Measurements from ENCODE around the gene ACBD3. TPM values are rescaled to one million over a fixed set of nuclear protein-coding genes. Genes with fewer than 3 reads are reported as not detected.

The ACBD3 gene
- total RNA-seq, 1 experiment from 2014 or later = 41.7 TPM

DNA sequence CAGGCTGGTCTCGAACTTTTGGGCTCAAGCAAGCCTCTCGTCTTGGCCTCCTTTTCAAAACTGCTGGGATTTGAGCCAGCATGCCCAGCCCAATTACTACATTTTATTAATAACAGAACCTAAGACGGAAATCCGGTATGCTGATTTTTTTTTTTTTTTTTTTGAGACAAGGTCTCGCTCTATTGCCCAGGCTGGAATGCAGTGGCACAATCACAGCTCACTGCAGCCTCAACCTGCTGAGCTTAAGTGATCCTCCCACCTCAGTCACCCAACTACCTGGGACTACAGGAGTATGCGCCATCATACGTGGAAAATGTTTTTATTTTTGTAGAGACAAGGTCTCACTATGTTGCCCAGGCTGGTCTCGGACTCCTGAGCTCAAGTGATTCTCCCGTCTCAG is 20.2 kb downstream of the ACBD3 start:
- H3K27ac Mint-ChIP-seq (ENCODE audit: unreplicated experiment) = no peak overlapping the region
- H3K4me1 Mint-ChIP-seq (ENCODE audit: low read depth, unreplicated experiment) = no peaks in the 10 kb centered on the region
- POLR2A ChIA-PET = interaction anchor here (0.6 kb wide), 1 partner anchor 307 kb away, joined by 3 read pairs; no protein-coding TSS in a partner anchor

DNA sequence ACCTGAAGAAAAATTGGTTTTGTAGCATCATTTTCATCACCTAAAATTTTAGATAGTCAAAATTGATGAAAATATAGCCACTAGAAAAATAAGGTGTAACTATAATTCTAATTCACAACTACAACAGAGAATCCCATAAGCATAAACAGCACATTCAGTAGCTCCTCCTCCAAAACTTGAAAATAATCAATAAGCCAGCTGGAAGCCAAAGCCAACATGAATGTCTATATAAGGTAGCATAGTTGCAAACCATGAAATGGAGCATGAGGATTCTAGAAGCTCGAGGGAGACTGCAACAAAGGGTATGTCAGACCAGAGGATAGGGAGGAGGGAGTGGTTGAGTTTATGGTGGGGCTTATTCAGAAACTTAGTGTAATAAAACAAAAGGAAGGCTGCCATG is 22.4 kb downstream of the ACBD3 start:
- no peaks in the 10 kb centered on the region for H3K9me3 ChIP-seq
- no peak for DNase-seq
- ChIA-PET POLR2A (interaction anchor here (0.6 kb wide), 1 partner anchor 36 kb away, joined by 3 read pairs; no protein-coding TSS in a partner anchor), CTCF (no interaction called here)
- H3K27me3 ChIP-seq (replicated peaks; ENCODE audit: control insufficient read depth, insufficient read depth, low read length) = no peaks in the 10 kb centered on the region
- TF ChIP-seq, protein P1, sequence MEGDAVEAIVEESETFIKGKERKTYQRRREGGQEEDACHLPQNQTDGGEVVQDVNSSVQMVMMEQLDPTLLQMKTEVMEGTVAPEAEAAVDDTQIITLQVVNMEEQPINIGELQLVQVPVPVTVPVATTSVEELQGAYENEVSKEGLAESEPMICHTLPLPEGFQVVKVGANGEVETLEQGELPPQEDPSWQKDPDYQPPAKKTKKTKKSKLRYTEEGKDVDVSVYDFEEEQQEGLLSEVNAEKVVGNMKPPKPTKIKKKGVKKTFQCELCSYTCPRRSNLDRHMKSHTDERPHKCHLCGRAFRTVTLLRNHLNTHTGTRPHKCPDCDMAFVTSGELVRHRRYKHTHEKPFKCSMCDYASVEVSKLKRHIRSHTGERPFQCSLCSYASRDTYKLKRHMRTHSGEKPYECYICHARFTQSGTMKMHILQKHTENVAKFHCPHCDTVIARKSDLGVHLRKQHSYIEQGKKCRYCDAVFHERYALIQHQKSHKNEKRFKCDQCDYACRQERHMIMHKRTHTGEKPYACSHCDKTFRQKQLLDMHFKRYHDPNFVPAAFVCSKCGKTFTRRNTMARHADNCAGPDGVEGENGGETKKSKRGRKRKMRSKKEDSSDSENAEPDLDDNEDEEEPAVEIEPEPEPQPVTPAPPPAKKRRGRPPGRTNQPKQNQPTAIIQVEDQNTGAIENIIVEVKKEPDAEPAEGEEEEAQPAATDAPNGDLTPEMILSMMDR (IDR thresholded peaks at IDR 0.05; ENCODE audit: insufficient read depth in 1 of 2, low read depth in 1 of 2, low read length in 1 of 2, severe bottlenecking in 1 of 2, unreplicated experiment in 1 of 2) = no peak
- H3K27me3 Mint-ChIP-seq (ENCODE audit: insufficient read depth, unreplicated experiment) = no peaks in the 10 kb centered on the region
- H3K27ac Mint-ChIP-seq (ENCODE audit: unreplicated experiment) = no peak overlapping the region
- H3K4me3 Mint-ChIP-seq (ENCODE audit: unreplicated experiment) = no peak overlapping the region
- H3K36me3 ChIP-seq (ENCODE audit: control insufficient read depth, insufficient read depth, low read length) = no peaks in the 10 kb centered on the region; the same call in 1 of the 2 replicates
- peaks cover 53% of the 10 kb centered on the region for H3K36me3 Mint-ChIP-seq (ENCODE audit: insufficient read depth, unreplicated experiment)
- H3K4me1 ChIP-seq = no peaks in the 10 kb centered on the region
- H3K4me1 Mint-ChIP-seq (ENCODE audit: low read depth, unreplicated experiment) = no peaks in the 10 kb centered on the region
- BruUV-seq (replicated peaks) = no TSS peak
- no peak overlapping the region for H3K4me3 ChIP-seq (ENCODE audit: low read depth, low read length)
- no peaks in the 10 kb centered on the region for H3K9me3 Mint-ChIP-seq (ENCODE audit: unreplicated experiment)
- intact Hi-C loops (cut with micrococcal nuclease; ENCODE audit: unreplicated experiment) = no loop called here

More for the DNA sequence above, 20.2 kb downstream of the ACBD3 start:
- intact Hi-C loops (cut with micrococcal nuclease; ENCODE audit: unreplicated experiment) = no loop called here
- no peaks in the 10 kb centered on the region for H3K9me3 Mint-ChIP-seq (ENCODE audit: unreplicated experiment)
- H3K4me3 Mint-ChIP-seq (ENCODE audit: unreplicated experiment) = no peak overlapping the region
- no peaks in the 10 kb centered on the region for H3K27me3 Mint-ChIP-seq (ENCODE audit: insufficient read depth, unreplicated experiment)
- Histone ChIP-seq H3K9me3 (no peaks in the 10 kb centered on the region), H3K4me3 (ENCODE audit: low read depth, low read length) (no peak overlapping the region), H3K27me3 (replicated peaks; ENCODE audit: control insufficient read depth, insufficient read depth, low read length) (no peaks in the 10 kb centered on the region), H3K36me3 (ENCODE audit: control insufficient read depth, insufficient read depth, low read length) (no peaks in the 10 kb centered on the region; the same call in 1 of the 2 replicates), H3K4me1 (no peaks in the 10 kb centered on the region)
- H3K36me3 Mint-ChIP-seq (ENCODE audit: insufficient read depth, unreplicated experiment) = peaks cover 47% of the 10 kb centered on the region
- no TSS peak for BruUV-seq (replicated peaks)
- DNase-seq = no peak
- CTCF ChIA-PET = interaction anchor here (0.6 kb wide), 1 partner anchor 382 kb away, joined by 3 read pairs; the partner anchor contains the start of gene STUM
- TF ChIP-seq, protein P1 (IDR thresholded peaks at IDR 0.05; ENCODE audit: insufficient read depth in 1 of 2, low read depth in 1 of 2, low read length in 1 of 2, severe bottlenecking in 1 of 2, unreplicated experiment in 1 of 2) = no peak

DNA sequence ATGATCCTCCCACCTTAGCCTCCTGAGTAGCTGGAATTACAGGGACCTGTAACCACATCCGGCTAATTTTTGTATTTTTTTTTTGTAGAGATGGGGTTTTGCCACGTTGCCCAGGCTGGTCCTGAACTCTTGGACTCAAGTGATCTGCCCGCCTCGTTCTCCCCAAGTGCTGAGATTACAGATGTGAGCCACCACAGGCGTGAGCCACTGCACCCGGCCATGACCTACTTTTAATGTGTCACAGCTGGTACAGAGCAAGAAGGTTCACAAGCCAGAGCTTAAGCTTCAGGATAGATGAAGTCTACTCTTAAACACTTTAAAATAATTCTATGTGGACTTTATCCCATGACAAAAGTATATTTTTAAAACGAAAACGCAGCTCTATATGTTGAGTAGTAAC is 23.6 kb downstream of the ACBD3 start:
- CTCF ChIA-PET = no interaction called here
- Mint-ChIP-seq H3K36me3 (ENCODE audit: insufficient read depth, unreplicated experiment) (peaks cover 45% of the 10 kb centered on the region), H3K4me1 (ENCODE audit: low read depth, unreplicated experiment) (no peaks in the 10 kb centered on the region), H3K4me3 (ENCODE audit: unreplicated experiment) (no peak overlapping the region), H3K9me3 (ENCODE audit: unreplicated experiment) (no peaks in the 10 kb centered on the region), H3K27ac (ENCODE audit: unreplicated experiment) (no peak overlapping the region), H3K27me3 (ENCODE audit: insufficient read depth, unreplicated experiment) (no peaks in the 10 kb centered on the region)
- DNase-seq = no peak
- intact Hi-C loops (cut with micrococcal nuclease; ENCODE audit: unreplicated experiment) = no loop called here
- no TSS peak for BruUV-seq (replicated peaks)
- POLR2A ChIA-PET = no interaction called here
- Histone ChIP-seq H3K4me3 (ENCODE audit: low read depth, low read length) (no peak overlapping the region), H3K27me3 (replicated peaks; ENCODE audit: control insufficient read depth, insufficient read depth, low read length) (no peaks in the 10 kb centered on the region), H3K9me3 (no peaks in the 10 kb centered on the region), H3K4me1 (no peaks in the 10 kb centered on the region), H3K36me3 (ENCODE audit: control insufficient read depth, insufficient read depth, low read length) (no peaks in the 10 kb centered on the region; the same call in 1 of the 2 replicates)
- TF ChIP-seq, protein P1 (IDR thresholded peaks at IDR 0.05; ENCODE audit: insufficient read depth in 1 of 2, low read depth in 1 of 2, low read length in 1 of 2, severe bottlenecking in 1 of 2, unreplicated experiment in 1 of 2) = no peak

All from Caco-2 (cell line).